Effector CD4-positive, alpha-beta T cell (primary cell): ENCODE measurements around the gene CACNB4.
"Not testable (repeated sequence)": the region's sequence is repeated elsewhere in the genome, so short reads cannot be mapped to it uniquely, and the experiment has no call there.

Experiments
- DNase-seq: peaks from one replicate; pipeline ENCODE4 v3.0.0-alpha.2; 2020

CACNB4 gene

GRCh38 chr2:152016181-152017120 is 82.4 kb downstream of the CACNB4 start:
- DNase-seq = no peak

GRCh38 chr2:152015552-152015951 is 83.3 kb downstream of the CACNB4 start:
- DNase-seq = no peak

DNA sequence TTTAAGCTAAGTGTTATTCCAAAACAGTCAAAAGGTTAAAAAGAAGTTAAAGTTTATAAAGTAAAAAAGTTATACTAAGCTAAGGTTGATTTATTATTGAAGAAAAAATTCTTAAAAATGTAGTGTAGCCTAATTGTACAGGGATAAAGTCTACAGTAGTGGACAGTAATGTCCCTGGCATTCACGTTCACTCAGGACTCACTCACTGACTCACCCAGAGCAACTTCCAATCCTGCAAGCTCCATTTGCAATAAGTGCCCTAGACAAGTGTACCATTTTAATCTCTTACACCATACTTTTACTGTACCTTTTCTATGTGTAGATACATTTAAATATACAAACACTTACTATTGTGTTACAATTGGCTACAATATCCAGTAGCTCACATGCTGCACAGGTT is 86.1 kb downstream of the CACNB4 start:
- DNase-seq = no peak

DNA sequence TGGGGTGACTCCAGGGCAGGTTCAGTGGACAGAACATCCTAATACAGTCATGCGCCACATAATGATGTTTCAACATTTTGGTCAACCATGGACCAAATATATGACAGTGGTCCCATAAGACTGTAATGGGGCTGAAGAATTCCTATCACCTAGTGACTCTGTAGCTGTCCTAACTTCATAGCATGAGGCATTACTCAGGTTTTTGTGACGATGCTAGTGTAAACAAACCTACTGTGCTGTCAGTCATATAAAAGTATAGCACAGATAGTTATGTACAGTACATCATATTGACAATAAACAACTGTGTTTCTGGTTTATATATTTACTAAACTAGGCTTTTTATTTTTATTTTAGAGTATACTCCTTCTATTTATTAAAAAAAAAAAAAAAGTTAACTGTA is 87.1 kb downstream of the CACNB4 start:
- DNase-seq = no peak

GRCh38 chr2:152005607-152006006 is 93.2 kb downstream of the CACNB4 start:
- no peak for DNase-seq

- DNase-seq = not testable (repeated sequence)
These were observed 95.6 kb downstream of the CACNB4 start for GRCh38 chr2:152003283-152003682.

GRCh38 chr2:151999053-151999452 is 99.8 kb downstream of the CACNB4 start:
- peak; percentile 11 for DNase-seq

- no peak for DNase-seq
These were observed 102.4 kb downstream of the CACNB4 start for GRCh38 chr2:151996243-151997003.

GRCh38 chr2:151995161-151995557 is 103.7 kb downstream of the CACNB4 start:
- no peak for DNase-seq

GRCh38 chr2:151994178-151994577 is 104.7 kb downstream of the CACNB4 start:
- DNase-seq = not testable (repeated sequence)

GRCh38 chr2:151991010-151991409 is 107.8 kb downstream of the CACNB4 start:
- no peak for DNase-seq

- no peak for DNase-seq
These were observed 109.5 kb downstream of the CACNB4 start for GRCh38 chr2:151989378-151989777.

DNA sequence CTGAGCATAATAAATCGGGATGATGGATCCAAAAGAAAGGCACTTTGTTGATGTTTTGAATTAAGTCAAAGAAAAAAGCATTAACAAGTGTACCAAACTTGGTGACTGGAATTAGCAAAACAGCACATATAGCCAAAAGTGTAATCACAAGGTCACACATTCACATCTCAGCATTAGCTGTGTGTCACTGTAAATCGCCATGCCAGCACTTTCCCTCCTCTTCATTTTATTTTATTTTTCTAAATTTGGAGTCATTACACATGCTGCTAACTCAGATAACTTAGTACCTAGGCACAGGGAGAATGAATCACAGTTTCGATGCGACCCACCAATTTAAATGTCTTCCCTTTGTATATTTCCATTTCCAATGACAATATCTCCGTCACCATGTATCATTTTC is 111.4 kb downstream of the CACNB4 start:
- no peak for DNase-seq

DNA sequence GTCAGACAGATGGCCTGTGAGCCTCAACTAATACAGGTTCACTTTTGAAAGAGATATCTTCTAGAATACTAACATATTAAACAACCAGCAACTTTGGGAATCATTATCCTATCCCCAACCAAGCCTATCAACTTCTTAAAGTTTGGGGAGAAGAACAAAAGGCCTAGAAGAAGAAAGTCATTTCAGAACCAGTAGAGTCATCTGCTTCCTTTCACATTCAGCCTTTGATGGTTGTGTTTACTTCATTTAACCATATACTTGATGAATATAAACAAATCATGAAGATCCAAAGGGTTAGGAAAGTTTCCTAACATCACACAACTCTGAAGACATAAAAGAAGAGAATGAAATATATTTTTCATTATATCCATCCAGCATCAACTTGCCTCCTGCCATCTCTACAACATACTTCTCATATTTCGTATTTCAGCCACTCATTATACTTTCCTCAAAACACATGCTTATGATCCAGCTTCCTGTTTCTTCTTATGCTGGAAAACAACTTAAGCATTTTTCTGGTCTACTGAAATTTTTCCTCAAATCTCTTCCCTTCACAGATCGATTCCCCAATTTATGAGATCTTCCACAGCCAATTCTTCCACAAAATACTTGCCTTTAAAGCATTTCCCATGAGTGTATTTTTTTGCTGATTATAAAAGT is 114.3 kb downstream of the CACNB4 start:
- no peak for DNase-seq

- DNase-seq = no peak
These were observed 115.6 kb downstream of the CACNB4 start for GRCh38 chr2:151983221-151983620.

GRCh38 chr2:151981886-151982285 is 117.0 kb downstream of the CACNB4 start:
- no peak for DNase-seq

- no peak for DNase-seq
These were observed 119.2 kb downstream of the CACNB4 start for GRCh38 chr2:151979694-151980093.

DNA sequence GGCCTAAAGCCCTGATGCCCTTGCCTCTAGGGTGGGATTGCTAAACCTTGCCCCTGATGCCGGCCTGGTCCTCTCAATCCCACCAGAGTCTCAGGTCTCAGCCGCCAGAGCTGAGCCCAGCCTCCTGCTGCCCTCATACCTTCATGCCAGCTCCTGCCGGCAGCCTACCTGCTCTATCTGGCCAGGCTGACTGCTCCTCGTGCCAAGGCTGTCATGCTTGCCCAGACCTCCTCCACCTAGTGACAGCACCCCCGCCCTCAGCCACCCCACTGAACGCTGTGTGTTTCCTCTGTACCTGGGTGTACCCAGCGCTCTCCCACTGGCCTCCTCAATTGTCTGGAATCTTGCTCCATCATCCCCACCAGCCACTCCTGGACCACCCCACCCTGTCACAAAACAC is 120.1 kb downstream of the CACNB4 start:
- DNase-seq = no peak

- no peak for DNase-seq
These were observed 121.2 kb downstream of the CACNB4 start for GRCh38 chr2:151977631-151978030.

- no peak for DNase-seq
These were observed 121.9 kb downstream of the CACNB4 start for GRCh38 chr2:151976945-151977353.

DNA sequence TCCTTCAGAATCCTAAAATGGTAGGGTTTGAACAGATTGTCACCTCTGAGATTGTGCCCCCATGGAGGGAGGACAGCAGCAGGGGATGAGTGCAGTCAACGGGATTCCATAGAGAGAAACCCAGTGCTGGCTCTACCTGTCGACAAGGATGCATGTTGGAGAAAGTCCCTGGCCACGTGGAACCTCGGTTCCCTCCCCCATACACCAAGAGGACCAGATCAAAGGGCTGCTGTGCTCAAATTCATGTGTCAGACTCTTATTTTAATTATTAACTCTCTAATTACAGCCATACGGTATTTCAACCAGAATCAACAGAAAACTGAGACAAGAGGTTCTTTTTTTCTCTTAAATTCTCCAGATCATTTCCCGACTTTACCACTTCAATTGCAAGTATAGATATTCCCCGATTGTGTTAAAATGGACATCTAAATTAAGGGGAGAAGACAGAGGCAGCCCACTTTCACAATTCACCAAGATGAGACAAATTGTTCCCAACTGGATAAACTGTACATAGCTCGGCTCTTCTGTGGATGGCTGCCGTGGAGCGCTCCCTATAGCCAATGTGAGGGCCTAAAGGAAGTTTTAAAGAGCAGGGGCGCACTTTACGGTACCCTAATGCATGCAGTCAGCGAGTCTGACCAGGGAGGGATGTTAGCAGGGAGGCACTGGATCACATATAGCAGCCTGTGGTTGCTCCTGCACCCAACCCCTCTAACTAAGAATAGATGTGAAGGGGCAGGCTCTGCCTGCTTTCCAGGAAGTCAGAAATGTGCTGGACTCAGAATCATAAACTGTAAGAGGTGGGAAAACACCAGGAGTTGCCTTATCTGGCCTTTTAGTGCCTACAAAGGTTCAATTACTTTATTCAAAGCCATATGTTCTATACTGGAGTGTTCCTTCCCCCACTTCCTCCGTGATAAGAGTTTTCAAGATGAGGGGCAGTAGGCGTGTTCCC is 123.1 kb downstream of the CACNB4 start:
- no peak for DNase-seq

DNA sequence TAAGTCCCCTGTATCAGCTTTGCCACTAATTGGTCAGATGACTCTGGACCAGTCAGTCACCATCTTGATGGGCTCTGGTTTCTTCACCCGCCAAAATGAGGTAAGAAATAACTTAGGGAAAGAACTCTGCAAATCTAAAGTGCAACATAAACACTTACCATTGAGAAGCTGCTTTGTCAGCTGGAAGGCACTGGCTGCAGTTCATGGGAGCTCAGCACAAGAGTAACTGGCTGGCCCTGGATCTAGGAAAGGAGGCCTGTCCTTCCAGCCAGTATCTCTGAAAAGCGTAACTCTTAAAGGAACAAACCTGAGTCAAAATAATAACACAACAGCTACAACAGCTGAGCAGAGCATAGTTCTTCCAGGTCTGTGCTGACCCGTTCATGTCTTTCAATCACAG is 123.9 kb downstream of the CACNB4 start:
- DNase-seq = no peak
